HL-60/S4 treated with phorbol 12-myristate 13-acetate at 8.2 ng/mL for 4 days and 3 days (cell line): ENCODE results near the gene SREBF2.

Source experiments
- in situ Hi-C: fragments of 300-500 bp; cut with MboI; formaldehyde crosslinking; loops from 2 replicates; pipeline ENCODE4 v1.15.0; 2022; ENCODE audit warnings: low sequenced_read_pairs

SREBF2 gene

DNA sequence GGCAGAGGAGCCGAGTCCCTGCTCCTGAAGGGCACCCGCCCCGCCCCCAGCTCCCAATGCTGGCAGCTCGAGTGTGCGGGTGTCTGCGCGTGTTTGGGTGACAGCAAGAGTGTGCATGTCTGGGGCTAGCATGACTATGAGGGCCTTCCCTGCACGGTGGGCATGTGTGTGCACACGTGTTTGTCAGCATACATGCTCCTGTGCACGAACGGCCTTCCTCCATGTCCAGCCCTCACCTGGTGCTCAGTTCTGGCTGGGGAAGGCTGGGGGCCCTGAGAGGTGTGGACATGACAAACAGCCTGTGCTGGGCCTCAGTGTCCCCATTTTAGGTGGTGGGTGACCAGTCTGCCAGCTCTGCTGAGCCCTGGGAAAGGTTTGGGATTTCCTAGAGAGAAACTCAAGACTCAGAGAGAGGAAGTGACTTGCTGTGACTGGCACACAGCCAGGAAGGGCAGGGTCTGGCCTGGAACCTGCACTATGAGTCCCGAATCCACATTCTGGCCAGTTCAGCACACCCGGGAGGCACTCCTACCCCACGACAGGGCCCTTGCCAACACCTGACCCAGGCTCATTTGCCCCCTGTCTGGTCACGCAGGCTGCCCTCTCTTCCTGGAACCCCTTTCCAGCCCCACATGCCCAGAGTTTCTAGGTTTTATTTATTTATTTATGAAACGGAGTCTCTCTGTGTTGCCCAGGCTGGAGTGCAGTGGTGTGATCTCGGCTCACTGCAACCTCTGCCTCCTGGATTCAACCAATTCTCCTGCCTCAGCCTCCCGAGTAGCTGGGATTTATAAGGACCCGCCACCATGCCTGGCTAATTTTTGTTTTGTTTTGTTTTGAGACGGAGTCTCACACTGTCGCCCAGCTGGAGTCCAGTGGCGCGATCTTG is 85.2 kb downstream of the SREBF2 start:
- in situ Hi-C loops: no loop called here

DNA sequence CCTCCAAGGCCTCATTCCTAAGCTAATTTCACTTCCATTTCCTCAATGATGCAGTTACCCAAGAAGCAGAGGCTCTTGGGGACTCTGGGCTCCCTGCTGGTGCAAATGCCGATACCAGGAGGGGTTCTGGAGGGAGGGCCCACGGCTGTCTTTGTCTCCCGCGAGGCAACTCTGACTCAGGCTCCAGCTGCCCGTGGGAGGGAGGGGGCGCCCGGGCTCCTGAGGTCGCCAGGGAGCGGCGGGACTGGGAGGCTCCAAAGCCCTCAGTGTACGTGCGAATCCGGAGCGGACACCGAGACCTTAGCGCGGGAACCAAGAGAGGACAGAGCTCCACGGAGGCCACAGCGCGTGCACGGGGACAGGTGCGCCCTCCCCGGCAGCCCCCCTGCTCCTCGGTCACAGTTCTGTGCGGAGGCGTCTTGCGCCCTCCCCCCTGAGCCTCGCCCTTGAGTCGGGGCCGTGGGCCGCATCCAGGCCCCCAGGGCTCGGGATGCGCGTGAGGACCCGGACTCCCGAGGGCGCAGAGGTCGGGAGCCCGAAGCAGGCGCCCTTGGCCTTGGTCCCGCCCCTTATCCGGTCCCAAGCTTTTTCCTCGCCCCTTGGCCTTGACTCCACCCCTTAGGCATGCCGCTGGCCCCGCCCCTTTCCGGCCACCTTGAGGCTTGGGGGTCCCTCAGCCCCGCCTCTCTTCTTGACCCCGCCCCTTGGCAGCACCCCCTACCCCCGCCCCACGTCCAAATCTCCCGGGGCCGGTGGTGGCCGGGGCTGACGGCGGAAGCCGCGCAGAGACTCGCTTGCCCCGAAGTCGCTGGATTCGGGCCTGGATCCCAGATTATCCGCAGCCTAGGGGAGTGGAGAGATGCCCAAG is 86.7 kb downstream of the SREBF2 start:
- in situ Hi-C loops: no loop called here

DNA sequence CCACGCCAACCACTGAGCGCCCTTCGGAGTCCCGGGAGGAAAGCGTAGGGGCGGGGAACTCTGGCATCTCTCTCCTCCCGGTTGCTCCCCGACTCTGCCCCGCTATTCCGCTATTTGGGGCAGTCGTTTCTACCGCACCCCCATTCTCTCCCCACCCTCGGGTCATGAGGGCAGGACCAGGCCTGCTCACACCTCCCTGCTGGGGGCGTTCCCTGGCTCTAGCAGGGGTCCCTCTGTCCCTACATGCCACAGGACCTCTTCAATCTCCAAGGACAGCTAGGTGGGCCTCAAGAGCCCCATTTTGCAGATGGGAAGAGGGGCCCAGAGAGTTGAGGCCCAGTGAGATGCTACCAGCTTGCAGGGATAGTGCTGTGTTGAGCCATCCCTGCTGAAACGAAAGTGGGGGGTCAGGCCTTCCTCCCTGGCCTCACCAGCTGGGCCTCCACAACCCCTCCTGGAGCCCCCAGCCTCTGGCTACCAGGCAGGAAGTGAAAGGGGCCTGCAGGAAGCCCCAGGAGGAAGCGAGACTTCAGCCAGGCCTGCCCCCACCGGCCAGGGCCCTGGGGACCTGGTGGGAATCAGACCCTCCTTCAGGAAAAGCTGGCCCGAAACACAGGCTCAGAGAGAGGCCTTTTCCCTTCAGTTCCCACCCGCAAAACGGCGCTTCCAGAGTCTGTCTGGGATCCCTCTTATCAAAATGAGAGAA is 87.5 kb downstream of the SREBF2 start:
- in situ Hi-C loops: no loop called here

DNA sequence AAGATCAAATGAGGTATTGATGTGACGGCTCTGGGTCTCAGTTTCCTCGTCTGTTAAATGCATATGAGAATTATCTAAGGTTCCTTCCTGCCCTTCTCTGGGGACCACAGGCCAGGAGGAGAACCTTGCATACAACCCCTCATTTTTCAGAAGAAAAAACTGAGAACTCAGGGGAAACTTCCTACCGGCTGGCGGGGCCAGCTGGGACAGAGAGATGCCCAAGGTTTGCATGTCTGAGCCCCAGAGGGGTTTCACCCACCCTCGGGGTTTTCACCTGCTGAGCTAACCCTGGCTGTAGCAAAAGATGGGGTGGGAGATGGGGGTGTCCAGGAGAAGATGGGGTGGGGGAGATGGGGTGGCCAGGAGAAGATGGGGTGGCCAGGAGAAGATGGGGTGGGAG is 89.4 kb downstream of the SREBF2 start:
- in situ Hi-C loops: no loop called here

DNA sequence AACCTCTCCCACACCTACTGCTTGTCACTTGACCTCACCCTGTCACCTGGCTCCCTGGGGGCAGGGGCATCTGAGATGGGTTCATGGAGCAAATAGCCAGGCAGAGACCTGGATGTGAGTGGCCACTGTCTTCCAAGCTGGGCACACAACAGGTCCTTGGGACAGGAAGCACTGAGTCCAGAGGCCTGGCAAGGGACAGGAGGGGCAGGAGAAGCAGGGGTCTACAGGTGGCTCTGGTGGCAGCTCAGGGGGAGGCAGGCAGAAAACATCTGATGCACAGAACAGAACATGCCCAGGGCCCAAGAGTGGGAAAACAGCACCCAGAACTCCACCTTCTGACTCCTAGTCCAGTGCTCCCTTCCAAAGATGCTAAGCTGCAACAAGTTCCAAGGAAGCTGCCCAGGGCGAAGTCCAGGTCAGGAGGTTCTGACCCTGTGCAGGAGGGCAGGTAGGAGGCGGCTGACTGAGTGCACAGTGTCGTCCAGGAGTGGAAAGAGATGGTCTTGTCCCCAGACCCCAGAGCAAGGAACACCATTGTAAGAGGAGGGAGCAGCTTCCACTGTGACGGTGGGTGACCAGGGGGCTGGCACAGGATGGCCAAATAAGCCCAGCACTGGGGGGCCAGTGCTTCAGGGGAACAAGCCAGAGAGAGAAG is 90.2 kb downstream of the SREBF2 start:
- in situ Hi-C loops: no loop called here

GRCh38 chr22:41923595-41924276 is 90.8 kb downstream of the SREBF2 start:
- in situ Hi-C loops: no loop called here

GRCh38 chr22:41925783-41926460 is 93.0 kb downstream of the SREBF2 start:
- in situ Hi-C loops: no loop called here

DNA sequence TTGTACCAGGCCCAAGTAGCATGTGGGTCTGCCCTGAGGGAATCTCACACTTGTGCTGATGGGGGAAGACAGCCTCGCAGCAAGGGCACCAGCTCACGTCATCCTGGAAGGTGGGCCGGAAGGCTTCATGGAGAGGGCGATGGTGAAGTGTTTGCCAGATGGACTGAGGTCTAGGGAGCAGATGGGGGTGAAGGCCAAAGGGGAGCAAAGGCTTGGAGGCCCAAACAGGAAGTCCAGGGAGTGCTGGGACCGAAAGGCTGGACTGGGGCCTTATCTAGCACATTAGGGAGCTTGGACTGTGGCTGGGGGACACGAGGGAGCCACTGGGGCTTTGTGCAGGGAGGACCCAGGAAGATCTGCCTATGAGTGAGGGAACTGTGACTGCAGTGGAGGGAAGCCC is 94.9 kb downstream of the SREBF2 start:
- in situ Hi-C loops: no loop called here

GRCh38 chr22:41928593-41929417 is 95.9 kb downstream of the SREBF2 start:
- in situ Hi-C loops: no loop called here

DNA sequence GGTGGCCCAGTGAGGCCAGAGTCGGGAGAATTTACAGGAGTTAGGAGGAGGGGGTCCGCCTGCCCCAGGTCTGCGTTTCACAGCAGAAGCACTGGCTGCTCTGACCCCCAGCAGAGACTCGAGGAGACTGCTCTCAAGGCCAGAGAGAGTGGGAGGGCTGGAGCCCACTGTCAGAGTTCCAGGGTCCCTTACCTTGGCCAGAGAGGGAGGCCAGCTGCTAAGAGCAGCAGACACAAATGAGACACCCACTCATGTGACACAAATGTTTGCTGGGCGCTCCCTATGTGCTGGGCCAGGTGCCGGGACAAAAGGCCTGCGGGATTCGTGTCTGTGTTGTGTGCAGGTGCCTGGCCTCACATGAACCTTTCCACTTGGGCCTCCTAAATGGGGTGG is 96.5 kb downstream of the SREBF2 start:
- in situ Hi-C loops: no loop called here

DNA sequence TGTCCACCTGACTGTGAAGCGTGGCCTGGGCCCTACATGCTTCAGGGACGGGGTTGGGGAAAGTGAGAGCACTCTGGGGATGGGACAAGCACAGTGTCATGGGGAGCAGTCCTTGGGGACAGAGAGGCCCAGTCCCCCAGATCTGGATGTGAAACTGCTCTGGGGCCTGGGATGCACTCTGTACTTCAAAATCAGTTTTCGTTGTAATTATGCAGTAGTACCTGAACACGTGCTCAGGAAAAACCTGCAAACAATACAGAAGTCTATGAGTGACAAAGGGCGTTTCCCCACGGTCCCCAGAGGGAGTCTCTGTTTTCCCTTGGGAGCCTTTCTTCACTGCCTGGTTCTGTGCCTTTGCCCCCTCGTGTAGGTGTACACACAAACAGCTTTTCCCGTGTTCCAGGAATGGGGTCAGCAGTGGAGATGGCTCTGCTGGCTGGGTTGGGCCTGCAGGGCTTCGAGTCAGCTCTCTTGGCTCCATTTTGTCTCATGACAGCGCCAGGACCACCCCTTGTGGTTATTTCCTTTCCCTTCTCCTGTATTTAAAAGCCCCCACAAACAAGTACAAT is 98.9 kb downstream of the SREBF2 start:
- in situ Hi-C loops: no loop called here

DNA sequence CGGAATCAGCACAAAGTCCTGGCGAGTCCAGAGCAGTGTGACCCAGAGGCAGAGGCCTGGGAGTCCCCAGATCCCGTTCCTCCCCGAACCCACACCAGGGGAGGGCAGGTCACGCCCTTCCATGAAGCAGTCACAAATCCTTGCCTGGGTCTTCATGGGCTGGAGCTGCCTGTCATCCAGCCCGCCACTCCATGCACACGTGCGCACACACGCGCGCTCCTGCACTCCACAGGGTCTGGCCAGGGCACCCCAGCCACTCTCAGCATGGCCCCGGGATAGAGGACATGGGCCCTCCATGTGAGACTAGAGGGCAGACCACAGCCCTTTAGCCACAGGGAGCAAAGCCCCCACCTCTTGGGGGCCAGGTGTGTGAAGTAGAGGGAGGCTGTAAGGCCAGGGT is 99.4 kb downstream of the SREBF2 start:
- in situ Hi-C loops: no loop called here

DNA sequence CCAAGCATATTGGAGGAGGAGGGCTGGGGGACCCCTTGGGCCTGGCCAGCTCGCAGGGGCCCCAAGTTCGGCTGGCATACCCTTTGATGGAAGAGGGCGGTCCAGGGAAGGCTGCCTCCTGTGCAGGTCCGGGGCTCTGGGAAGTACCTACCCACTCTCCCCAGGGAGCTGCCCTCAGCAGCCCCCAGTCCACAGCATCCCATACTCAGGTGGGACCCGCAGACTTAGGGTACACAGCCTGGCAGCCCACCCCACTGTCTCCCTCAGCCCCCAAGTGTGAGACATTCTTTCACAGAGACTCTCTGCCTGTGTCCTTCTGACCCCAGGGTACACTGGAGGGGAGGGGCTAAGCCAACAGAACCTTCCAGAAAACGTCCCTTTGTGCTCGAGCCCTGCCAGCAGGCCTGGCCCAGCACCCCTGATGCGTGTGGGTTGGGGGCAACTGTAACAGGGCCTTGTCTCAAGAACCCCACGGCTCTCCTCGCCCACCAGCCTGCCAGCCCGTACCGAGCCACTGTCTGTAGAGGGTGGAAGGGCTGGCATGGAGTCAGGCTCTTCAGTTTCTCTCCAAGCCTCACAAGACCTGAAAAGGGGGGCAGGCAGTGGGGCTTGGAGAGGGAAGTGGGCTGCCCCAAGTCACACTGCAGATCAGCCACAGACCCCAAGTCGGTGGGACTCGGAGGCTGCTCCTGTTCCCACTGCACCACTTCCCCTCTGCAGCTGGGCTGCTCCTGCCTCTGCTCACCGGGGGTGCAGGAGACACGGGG is 100.7 kb downstream of the SREBF2 start:
- in situ Hi-C loops: no loop called here

DNA sequence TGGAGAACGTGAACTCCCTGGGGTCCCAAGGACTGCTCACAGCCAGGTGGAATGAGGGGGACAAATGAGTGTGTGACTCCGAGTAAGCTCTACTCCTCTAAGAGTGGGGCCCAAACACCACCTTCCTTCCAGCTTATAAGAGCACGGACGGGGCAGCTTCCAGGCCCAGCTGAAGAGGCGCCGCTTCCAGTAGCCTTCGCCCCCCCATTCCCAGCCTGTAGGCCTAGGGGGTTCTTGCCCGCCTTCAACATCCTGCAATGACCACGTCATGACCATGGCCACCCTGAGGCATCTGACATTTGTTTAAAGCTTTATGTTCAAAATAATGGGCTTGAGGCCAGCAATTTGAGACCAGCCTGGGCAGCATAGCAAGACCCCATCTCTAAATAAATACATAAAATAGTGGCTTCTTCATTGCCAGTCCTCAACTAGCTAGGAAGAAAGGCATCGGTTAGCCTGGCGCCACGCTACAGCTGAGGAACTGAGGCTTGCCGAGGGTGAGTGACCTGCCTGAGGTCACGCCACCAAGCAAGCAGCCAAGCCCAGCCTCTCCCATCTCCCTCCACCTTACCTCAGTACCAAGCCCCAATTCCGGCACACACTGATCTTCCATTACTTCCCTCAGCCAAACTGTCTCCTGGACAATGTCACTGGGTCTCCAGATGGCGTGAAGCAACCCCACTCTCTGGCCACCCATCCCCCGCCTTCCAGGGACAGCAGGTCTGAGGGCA is 101.5 kb downstream of the SREBF2 start:
- in situ Hi-C loops: no loop called here

DNA sequence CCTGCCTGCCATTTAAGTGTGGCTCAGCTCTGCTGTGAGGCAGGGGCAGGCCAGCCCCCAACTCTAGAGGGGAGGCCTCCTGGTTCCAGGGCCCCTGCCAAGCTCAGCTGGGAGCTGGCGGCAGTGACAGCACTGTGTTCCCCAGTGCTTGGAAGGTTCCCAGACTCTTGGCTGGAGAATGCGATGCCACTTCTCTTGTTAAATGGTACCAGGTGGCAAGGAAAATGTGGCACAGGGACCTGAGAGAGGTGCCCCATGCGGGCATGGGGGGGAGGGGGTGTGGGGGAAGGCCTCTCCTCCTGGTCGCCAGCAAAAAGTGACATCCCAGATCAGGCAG is 102.1 kb downstream of the SREBF2 start:
- in situ Hi-C loops: no loop called here

DNA sequence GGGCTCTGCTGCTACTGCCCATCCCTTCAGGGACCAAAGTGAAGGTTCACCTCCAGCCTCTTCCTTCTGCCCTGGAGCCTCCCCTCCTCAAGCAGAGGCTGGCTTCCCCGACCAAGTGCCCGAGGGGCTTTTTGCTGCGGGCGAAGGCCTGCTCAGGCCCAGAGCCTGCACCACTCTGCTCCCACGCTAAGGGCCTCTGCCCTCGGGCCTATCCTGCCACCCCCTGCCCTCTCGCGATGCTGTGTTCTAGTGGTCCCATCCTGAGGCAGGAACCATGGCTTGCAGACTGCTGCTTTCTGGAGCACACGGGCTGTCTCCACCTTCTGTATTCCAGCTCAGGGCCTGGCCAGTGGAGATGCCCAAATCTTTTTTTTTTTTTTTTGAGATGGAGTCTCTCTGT is 102.6 kb downstream of the SREBF2 start:
- in situ Hi-C loops: no loop called here

- in situ Hi-C loops: no loop called here
Observed at GRCh38 chr22:41936894-41937169, 103.9 kb downstream of the SREBF2 start.
